Loucy (cell line): Measurements from ENCODE around the gene RAB27B.

Source experiments
- CTCF ChIP-seq: fragments of 200-600 bp; sonication (generic); conservative IDR thresholded peaks from 2 replicates; pipeline ENCODE4 v1.5.1; 2014; ENCODE audit warnings: mild to moderate bottlenecking, antibody characterized with exemption, low read length
- EZH2phosphoT487 ChIP-seq: fragments of 200-600 bp; IDR thresholded peaks from 2 replicates; pipeline ENCODE4 v1.6.1; 2018; ENCODE audit warnings: antibody characterized with exemption, mild to moderate bottlenecking, moderate library complexity, borderline replicate concordance

GRCh38 chr18:54787121-54787520, 41.2 kb upstream of the RAB27B start:
- TF ChIP-seq CTCF (no peak), EZH2phosphoT487 (no peak)
